Measurements from ENCODE around the gene KCTD3.

GRCh38 chr1:215623162-215623561 is 56.1 kb downstream of the KCTD3 start:
- TF ChIP-seq CTCF (conservative IDR thresholded peaks at IDR 0.05) (no peak), ZFX (IDR thresholded peaks at IDR 0.05) (no peak)

Measured in C4-2B (cell line).